Endothelial cell of umbilical vein (primary cell): ENCODE results near the gene ADH5.

Experiments used
- CTCF ChIP-seq, 2 donors: IDR thresholded peaks; 1 replicate in 1 of 2; 2 replicates in 1 of 2; pipeline ENCODE4 v1.5.1; 2011; ENCODE audit warnings: low read length in 2 of 2, mild to moderate bottlenecking in 2 of 2, moderate library complexity in 2 of 2, control low read depth in 1 of 2, inconsistent platforms in 1 of 2, low read depth in 1 of 2; ENCODE audit not compliant: insufficient read depth in 1 of 2; ENCODE audit errors: extremely low read depth in 1 of 2
- EZH2 ChIP-seq: IDR thresholded peaks from 2 replicates; pipeline ENCODE4 v1.6.1; 2012; ENCODE audit warnings: borderline replicate concordance, low read depth, mild to moderate bottlenecking, moderate library complexity, low read length, inconsistent platforms; ENCODE audit not compliant: severe bottlenecking
- FOS ChIP-seq: IDR thresholded peaks from 2 replicates; pipeline ENCODE4 v1.6.1; 2011; ENCODE audit warnings: mild to moderate bottlenecking, low read length, moderate library complexity, borderline replicate concordance; ENCODE audit not compliant: insufficient read depth
- MAX ChIP-seq: IDR thresholded peaks from 2 replicates; pipeline ENCODE4 v1.6.1; 2011; ENCODE audit not compliant: insufficient read depth, insufficient read length
- MYC ChIP-seq: IDR thresholded peaks from one replicate; pipeline ENCODE4 v1.6.1; 2011; ENCODE audit warnings: mild to moderate bottlenecking, low read depth, low read length
- POLR2A ChIP-seq: IDR thresholded peaks from 2 replicates; pipeline ENCODE4 v1.6.1; 2012; ENCODE audit warnings: low read depth, mild to moderate bottlenecking, control low read depth, low read length
- POLR2AphosphoS5 ChIP-seq: IDR thresholded peaks from 2 replicates; pipeline ENCODE4 v1.6.1; 2012; ENCODE audit warnings: low read depth, mild to moderate bottlenecking, control low read depth, low read length, moderate library complexity; ENCODE audit not compliant: insufficient read depth

- TF ChIP-seq CTCF (IDR thresholded peaks at IDR 0.05; ENCODE audit: extremely low read depth in 1 of 2, insufficient read depth in 1 of 2, low read depth in 1 of 2, low read length in 2 of 2) (no peak), EZH2 (no peak), MYC (no peak), POLR2A (no peak), MAX (no peak), POLR2AphosphoS5 (no peak), FOS (no peak)
These were observed 2.1 kb upstream of the ADH5 start for GRCh38 chr4:99090481-99091215.
